Measurements from ENCODE around the gene GNB1L. TPM values are rescaled to one million over a fixed set of nuclear protein-coding genes. Genes with fewer than 3 reads are reported as not detected.

GNB1L gene
- total RNA-seq, 4 donors from 2014 or later: 4.8 to 8.7 (median 7.4) TPM

DNA sequence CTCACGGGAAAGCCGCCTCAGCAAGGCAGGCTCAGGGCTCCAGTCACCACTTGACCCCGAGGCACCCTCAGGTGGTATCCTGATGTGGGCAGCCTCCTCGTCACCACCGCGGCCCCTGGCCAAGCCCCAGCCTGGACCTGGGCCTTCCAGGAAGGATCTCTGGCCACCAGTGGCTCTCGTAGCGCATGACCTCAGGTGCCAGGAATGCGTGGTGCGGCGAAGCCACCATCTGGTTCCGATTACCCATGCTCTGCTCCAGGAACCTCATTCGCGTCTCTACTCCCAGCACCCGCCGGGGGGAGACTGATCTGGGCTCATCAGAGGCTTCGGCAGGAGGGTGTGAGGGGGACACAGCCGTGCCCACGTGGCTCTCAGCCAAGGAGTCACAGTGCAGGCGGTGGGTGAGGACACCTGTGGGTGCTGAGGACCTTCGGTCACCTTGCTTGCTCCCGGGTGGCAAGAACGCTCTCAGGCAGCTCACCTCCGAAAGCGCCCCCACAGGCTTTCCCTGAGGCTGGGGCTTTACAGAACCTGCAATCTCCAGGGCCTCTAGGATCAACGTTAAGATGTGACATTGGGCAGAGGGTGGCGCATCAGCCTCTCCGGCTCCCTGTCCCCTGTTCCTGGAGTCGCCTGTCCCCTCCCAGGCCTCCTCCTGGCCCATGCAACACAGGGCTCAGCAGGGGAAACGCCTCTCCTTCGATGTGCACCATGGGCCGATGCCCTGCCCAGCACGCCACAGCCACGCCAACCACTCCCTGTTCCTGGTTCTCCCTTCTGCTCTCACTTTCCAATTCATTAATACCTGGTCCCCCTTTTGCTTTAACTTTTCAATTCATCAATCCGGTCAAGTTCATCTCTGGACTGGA lies 55.1 kb downstream of the GNB1L start:
- peak; percentile 74 for ATAC-seq
- TF ChIP-seq EP300 (IDR thresholded peaks at IDR 0.05) (no peak), POLR2AphosphoS5 (IDR thresholded peaks at IDR 0.05) (no peak), CTCF (IDR thresholded peaks at IDR 0.05) (no peak), POLR2A (IDR thresholded peaks at IDR 0.05) (no peak)
- Histone ChIP-seq H3K4me1 (no peaks in the 10 kb centered on the region), H3K36me3 (peaks cover 0 to 41% of the 10 kb centered on the region in 2 donors), H3K27ac (no peak overlapping the region), H3K27me3 (no peaks in the 10 kb centered on the region), H3K9me3 (no peaks in the 10 kb centered on the region), H3K4me3 (no peak overlapping the region)
- WGBS, 2 donors (ENCODE audit: low coverage in 1 of 2): 58 to 97% methylated on average over 8 to 12 of the region's 35 CpGs

DNA sequence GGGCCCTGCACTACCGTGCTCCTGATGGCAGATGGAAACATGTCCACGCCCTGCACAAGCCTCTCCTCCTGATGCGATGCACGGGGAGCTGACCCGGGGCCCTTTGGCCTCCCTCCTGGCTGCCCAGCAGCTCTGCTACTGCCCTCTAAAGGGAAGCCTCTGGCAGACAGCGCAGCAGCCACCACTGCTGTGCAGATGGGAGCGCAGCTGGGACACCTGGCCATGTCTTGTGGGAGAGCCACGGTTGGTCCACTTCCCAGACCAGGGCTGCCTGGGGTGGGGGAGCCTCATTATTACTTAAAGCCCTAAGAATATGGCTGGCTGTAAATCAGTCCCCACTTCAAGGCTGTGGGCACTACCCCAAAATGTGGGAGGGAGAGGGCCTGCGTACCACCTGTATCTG lies 55.8 kb downstream of the GNB1L start:
- Histone ChIP-seq H3K27ac (no peak overlapping the region), H3K36me3 (peaks cover 0 to 36% of the 10 kb centered on the region in 2 donors), H3K27me3 (no peaks in the 10 kb centered on the region), H3K4me1 (no peaks in the 10 kb centered on the region), H3K4me3 (no peak overlapping the region), H3K9me3 (peaks cover 0 to 2% (median 0%) of the 10 kb centered on the region in 3 donors)
- TF ChIP-seq EP300 (IDR thresholded peaks at IDR 0.05) (no peak), POLR2A (IDR thresholded peaks at IDR 0.05) (no peak), CTCF (IDR thresholded peaks at IDR 0.05) (no peak)
- WGBS, 2 donors (ENCODE audit: low coverage in 1 of 2): 100% methylated on average over 2 of the region's 9 CpGs; no CpG with 5 or more reads in 1 of the 2 donors
- ATAC-seq: no peak

DNA sequence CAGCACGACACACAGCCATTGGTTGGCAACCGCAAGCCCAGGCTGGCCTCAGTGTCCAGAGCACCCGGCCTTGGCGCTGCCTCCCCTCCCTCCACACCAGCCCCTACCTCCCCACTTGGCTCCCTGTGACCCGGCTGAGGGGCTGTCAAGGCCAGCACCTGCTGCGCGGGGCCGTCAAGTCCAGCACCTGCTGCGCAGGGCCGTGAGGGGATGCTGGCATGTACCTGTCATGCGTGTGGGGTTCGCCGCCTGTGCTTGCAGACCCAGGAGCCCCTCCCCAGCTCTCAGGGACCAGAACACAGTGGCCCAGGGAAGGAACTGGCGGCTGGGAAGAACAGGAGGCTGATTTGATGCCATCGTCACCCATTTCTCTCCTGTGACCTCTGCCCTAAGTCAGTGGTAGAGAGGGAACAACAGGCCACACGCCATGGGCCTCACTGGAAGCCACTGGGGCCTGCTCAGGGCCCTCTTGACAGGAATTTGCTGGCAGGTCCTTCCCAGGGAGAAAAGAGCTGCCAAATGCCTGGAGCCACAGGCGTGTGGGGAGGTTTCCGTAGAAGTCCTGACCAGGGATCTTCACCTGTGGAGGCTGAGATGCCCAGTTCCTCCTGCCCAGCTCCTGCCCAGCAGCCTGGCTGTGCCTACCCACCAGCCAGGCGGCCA lies 56.5 kb downstream of the GNB1L start:
- no peak for ATAC-seq
- H3K9me3 ChIP-seq: peaks cover 0 to 9% (median 0%) of the 10 kb centered on the region in 3 donors
- H3K4me3 ChIP-seq: no peak overlapping the region
- H3K27ac ChIP-seq: no peak overlapping the region
- H3K36me3 ChIP-seq: peaks cover 0 to 28% of the 10 kb centered on the region in 2 donors
- WGBS, 2 donors (ENCODE audit: low coverage in 1 of 2): 87% methylated on average over 3 of the region's 19 CpGs; no CpG with 5 or more reads in 1 of the 2 donors
- H3K4me1 ChIP-seq: no peaks in the 10 kb centered on the region
- TF ChIP-seq CTCF (IDR thresholded peaks at IDR 0.05): no peak
- no peak for TF ChIP-seq EP300 (IDR thresholded peaks at IDR 0.05)
- TF ChIP-seq POLR2A (IDR thresholded peaks at IDR 0.05): no peak
- no peak for TF ChIP-seq POLR2AphosphoS5 (IDR thresholded peaks at IDR 0.05)
- no peaks in the 10 kb centered on the region for H3K27me3 ChIP-seq

GRCh38 chr22:19797086-19798002 lies 57.3 kb downstream of the GNB1L start:
- TF ChIP-seq EP300 (IDR thresholded peaks at IDR 0.05): no peak
- Histone ChIP-seq H3K9me3 (peaks cover 0 to 17% (median 0%) of the 10 kb centered on the region in 3 donors), H3K36me3 (peaks cover 0 to 29% of the 10 kb centered on the region in 2 donors), H3K27ac (no peak overlapping the region), H3K27me3 (no peaks in the 10 kb centered on the region), H3K4me1 (no peaks in the 10 kb centered on the region), H3K4me3 (no peak overlapping the region)
- ATAC-seq: no peak
- WGBS, 2 donors (ENCODE audit: low coverage in 1 of 2): 80 to 100% methylated on average over 2 of the region's 24 CpGs

GRCh38 chr22:19796160-19796559 lies 58.5 kb downstream of the GNB1L start:
- H3K4me3 ChIP-seq: no peak overlapping the region
- ATAC-seq: no peak
- no peak overlapping the region for H3K27ac ChIP-seq
- H3K9me3 ChIP-seq: peaks cover 0 to 26% (median 0%) of the 10 kb centered on the region in 3 donors
- H3K27me3 ChIP-seq: no peaks in the 10 kb centered on the region
- TF ChIP-seq POLR2AphosphoS5 (IDR thresholded peaks at IDR 0.05): no peak
- TF ChIP-seq POLR2A (IDR thresholded peaks at IDR 0.05): no peak
- no peak for TF ChIP-seq EP300 (IDR thresholded peaks at IDR 0.05)
- TF ChIP-seq CTCF (IDR thresholded peaks at IDR 0.05): no peak
- WGBS, 2 donors (ENCODE audit: low coverage in 1 of 2): 83 to 84% methylated on average over 1 to 7 of the region's 7 CpGs
- peaks cover 0 to 32% of the 10 kb centered on the region in 2 donors for H3K36me3 ChIP-seq
- no peaks in the 10 kb centered on the region for H3K4me1 ChIP-seq

Measured in gastroesophageal sphincter (tissue), 4 donors.